Ovary (tissue), 3 donors: ENCODE measurements around the gene SYK.

Experiments
- CTCF ChIP-seq, 3 donors: fragments of 450-650 bp in 2 of 3; fragments of 200-600 bp in 1 of 3; IDR thresholded peaks; one replicate each; pipeline versions ENCODE4 v1.5.1 to v1.8.0; 2016 to 2022; ENCODE audit warnings: antibody characterized with exemption in 3 of 3, mild to moderate bottlenecking in 1 of 3
- POLR2A ChIP-seq: fragments of 450-650 bp; IDR thresholded peaks from one replicate; pipeline ENCODE4 v1.6.1; 2017; ENCODE audit warnings: antibody characterized with exemption, mild to moderate bottlenecking, moderate library complexity
- donor health status: DM: no; HTN: no; CAD: no.

- TF ChIP-seq CTCF (IDR thresholded peaks at IDR 0.05) (no peak), POLR2A (no peak)
Observed at GRCh38 chr9:90899287-90899686, 97.7 kb downstream of the SYK start.
